Cardiac muscle cell (in vitro differentiated cells and primary cell): Measurements from ENCODE around the gene MANEA. TPM values are rescaled to one million over a fixed set of nuclear protein-coding genes. Genes with fewer than 3 reads are reported as not detected.
"Not testable (repeated sequence)": the region's sequence is repeated elsewhere in the genome, so short reads cannot be mapped to it uniquely, and the experiment has no call there.

Experiments
- DNase-seq, 2 donors: peaks; one replicate each; pipeline versions ENCODE4 v3.0.0 to v3.0.0-alpha.2; 2010 to 2017; ENCODE audit warnings: low read depth in 1 of 2, low spot score in 1 of 2
- H3K27ac ChIP-seq: fragments of 200-600 bp; sonication (generic); 2 replicates; pipeline ENCODE4 v1.5.1; 2016
- H3K27me3 ChIP-seq: fragments of 200-600 bp; sonication (generic); 2 replicates; pipeline ENCODE4 v1.6.0; 2016; ENCODE audit warnings: control low read depth
- H3K36me3 ChIP-seq: fragments of 200-600 bp; sonication (generic); 2 replicates; pipeline ENCODE4 v1.5.1; 2016; ENCODE audit warnings: control low read depth
- H3K4me1 ChIP-seq: fragments of 200-600 bp; sonication (generic); 2 replicates; pipeline ENCODE4 v1.8.1; 2017; ENCODE audit warnings: low read depth, mild to moderate bottlenecking, mixed run types
- H3K4me3 ChIP-seq: fragments of 200-600 bp; sonication (generic); 2 replicates; pipeline ENCODE4 v1.5.1; 2016; ENCODE audit warnings: mild to moderate bottlenecking
- H3K9me3 ChIP-seq: fragments of 200-600 bp; sonication (generic); 2 replicates; pipeline ENCODE4 v1.5.1; 2017; ENCODE audit warnings: low read depth, mild to moderate bottlenecking, control low read depth
- polyA plus RNA-seq: library from polyadenylated mRNA; unstranded; fragments of >200 nt; fragmentation: Nextera tagmentation; extraction: Ambion mirVana; gene quantifications from 2 replicates; pipeline ENCODE4 v1.2.1, GENCODE V29; 2016
- total RNA-seq: library from RNA; depleted of rRNA; stranded (reverse); fragments of >200 nt; gene quantifications from 2 replicates; pipeline ENCODE4 v1.2.3, GENCODE V29; 2016
- TF ChIP-seq, protein P1 (sequence below): IDR thresholded peaks from 2 replicates; pipeline ENCODE4 v1.5.1; 2012; ENCODE audit warnings: low read depth, mild to moderate bottlenecking, low read length

The MANEA gene
- total and polyA plus RNA-seq, 2 experiments from 2014 or later, result 7.3 to 8.8 TPM

DNA sequence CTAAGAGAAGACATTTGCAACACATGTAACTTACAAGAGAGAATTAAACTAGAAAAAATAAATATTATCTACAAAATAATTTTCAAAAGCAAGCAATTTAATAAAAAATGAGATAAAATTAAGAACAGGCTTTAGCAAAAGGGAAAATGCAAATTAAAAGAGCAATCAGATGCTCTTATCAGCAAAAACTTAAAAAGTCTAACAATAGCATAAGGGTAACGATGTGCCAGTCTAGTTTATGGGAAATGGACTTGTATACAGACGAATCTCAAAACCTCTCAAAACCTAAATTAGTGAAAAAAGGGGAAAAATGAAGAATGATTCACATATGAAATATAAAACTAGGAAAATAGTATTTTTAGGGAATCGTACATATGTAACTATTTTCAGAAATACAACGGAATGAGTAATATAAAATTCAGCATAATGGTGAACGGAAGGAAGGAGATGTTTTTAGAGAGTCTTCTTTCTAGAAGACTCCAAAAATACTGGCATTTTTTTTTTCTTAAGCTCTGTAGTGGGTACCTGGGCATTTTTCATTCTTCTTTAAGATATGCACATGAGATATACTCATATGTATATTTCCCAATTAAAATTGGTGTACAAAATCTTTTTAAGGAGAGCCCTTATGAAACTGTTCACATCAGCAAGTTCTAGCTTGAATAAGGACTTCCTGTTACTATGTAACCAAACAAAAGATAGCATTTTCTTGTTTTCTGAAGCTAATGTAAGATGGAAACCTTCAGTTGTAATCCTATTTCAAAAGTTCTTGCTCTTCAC, 927 bp upstream of the MANEA start:
- H3K4me3 ChIP-seq, result peak overlapping the region; percentile 66
- peak overlapping the region; percentile 96 for H3K27ac ChIP-seq
- H3K36me3 ChIP-seq, result no peaks in the 10 kb centered on the region
- H3K9me3 ChIP-seq, result no peaks in the 10 kb centered on the region
- peak in 1 of 2 donors; percentile 34 for DNase-seq
- H3K4me1 ChIP-seq, result peaks cover 18% of the 10 kb centered on the region
- no peaks in the 10 kb centered on the region for H3K27me3 ChIP-seq
- TF ChIP-seq, protein P1, sequence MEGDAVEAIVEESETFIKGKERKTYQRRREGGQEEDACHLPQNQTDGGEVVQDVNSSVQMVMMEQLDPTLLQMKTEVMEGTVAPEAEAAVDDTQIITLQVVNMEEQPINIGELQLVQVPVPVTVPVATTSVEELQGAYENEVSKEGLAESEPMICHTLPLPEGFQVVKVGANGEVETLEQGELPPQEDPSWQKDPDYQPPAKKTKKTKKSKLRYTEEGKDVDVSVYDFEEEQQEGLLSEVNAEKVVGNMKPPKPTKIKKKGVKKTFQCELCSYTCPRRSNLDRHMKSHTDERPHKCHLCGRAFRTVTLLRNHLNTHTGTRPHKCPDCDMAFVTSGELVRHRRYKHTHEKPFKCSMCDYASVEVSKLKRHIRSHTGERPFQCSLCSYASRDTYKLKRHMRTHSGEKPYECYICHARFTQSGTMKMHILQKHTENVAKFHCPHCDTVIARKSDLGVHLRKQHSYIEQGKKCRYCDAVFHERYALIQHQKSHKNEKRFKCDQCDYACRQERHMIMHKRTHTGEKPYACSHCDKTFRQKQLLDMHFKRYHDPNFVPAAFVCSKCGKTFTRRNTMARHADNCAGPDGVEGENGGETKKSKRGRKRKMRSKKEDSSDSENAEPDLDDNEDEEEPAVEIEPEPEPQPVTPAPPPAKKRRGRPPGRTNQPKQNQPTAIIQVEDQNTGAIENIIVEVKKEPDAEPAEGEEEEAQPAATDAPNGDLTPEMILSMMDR, result no peak

DNA sequence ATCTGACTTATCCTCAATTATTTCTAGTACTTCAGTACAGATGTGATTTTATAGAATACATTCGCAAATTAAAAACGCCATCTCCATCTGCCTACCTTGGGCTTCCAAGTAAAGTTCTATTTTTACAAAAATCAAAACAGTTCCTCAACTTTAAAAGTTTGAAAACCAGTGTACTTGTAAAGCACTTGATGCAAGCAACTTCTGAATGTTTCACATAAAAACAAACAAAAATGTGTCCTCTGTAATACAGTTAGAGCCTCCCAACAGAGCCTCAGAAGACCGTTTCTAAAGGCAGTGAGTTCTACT, 384 bp upstream of the MANEA start:
- Histone ChIP-seq H3K27me3 (no peaks in the 10 kb centered on the region), H3K36me3 (no peaks in the 10 kb centered on the region), H3K4me1 (peaks cover 18% of the 10 kb centered on the region), H3K4me3 (peak overlapping the region; percentile 66), H3K9me3 (no peaks in the 10 kb centered on the region), H3K27ac (peak overlapping the region; percentile 96)
- no peak for DNase-seq
- TF ChIP-seq, protein P1, result no peak

DNA sequence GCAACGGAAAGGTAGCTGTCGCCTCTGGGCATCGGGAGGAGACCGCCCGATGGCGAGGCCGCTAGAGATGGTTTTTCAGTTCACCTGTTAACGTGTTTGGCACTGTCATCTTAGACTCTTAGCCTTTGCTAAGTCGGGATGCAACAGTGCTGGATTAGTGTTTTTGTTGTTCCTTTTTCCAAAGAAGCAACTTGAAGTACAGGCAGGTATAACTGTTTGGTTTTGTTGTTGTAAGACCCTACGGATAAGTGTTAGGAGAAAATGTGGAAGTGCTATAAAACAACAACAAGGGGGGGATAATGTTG, 723 bp downstream of the MANEA start:
- Histone ChIP-seq H3K9me3 (no peaks in the 10 kb centered on the region), H3K4me3 (peak overlapping the region; percentile 66), H3K4me1 (peaks cover 18% of the 10 kb centered on the region), H3K27me3 (no peaks in the 10 kb centered on the region), H3K27ac (peak overlapping the region; percentile 96), H3K36me3 (no peaks in the 10 kb centered on the region)
- no peak for DNase-seq
- TF ChIP-seq, protein P1, result no peak

DNA sequence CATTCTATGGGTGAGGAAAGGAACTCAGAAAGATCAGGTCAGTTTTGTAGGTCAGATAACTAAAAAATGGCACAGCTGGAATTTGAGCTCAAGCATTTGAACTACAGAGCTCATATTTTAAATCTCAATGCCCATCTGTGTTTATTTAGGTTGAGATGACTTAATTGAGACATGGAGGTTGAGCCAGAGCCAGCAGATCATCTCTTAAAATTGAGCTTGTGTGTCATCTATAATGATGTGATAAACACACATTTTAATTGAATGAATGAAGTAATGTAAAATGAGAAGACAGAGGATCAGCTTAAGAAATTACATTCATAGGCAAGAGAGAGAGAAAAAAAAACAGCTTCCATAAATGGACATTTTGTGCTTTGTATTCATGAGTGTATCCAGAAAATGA, 3.7 kb downstream of the MANEA start:
- H3K4me3 ChIP-seq, result no peak overlapping the region
- no peaks in the 10 kb centered on the region for H3K27me3 ChIP-seq
- peaks cover 11% of the 10 kb centered on the region for H3K4me1 ChIP-seq
- H3K9me3 ChIP-seq, result no peaks in the 10 kb centered on the region
- no peak for DNase-seq
- H3K27ac ChIP-seq, result no peak overlapping the region
- TF ChIP-seq, protein P1, result no peak
- H3K36me3 ChIP-seq, result no peaks in the 10 kb centered on the region

DNA sequence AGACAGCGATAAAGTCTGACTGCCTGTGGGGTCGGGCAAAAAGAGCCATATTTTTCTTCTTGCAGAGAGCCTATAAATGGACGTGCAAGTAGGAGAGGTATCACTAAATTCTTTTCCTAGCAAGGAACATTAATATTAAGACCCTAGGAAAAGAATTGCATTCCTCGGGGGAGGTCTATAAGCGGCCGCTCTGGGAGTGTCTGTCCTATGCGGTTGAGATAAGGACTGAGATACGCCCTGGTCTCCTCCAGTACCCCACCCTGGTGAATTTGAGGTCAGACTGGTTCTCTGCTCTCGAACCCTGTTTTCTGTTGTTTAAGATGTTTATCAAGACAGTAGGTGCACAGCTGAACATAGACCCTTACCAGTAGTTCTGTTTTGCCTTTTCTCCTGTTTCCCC, 6.9 kb downstream of the MANEA start:
- H3K27ac ChIP-seq, H3K4me3 ChIP-seq, H3K4me1 ChIP-seq, DNase-seq, H3K9me3 ChIP-seq, H3K36me3 ChIP-seq, H3K27me3 ChIP-seq: not testable (repeated sequence)

DNA sequence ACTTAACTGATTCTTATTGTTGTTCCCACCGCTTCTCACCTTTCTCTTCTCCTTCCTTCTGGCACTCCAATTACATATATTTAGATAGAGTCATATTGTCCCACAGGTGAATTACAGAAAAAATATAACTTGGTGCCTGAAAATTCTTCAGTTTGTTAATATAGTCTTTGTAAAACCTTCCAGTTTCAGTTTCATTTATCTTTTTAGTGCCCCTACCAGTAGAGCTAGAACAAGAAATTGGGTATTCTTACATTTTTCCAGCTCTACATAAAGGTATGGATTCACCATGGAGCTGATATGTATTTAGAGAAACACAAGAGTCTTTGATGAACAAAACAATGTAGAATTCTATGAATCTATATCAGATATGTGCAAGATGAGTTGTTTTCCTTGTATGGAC, 10.7 kb downstream of the MANEA start:
- TF ChIP-seq, protein P1, result no peak
- no peak overlapping the region for H3K4me3 ChIP-seq
- no peaks in the 10 kb centered on the region for H3K9me3 ChIP-seq
- no peak overlapping the region for H3K27ac ChIP-seq
- H3K36me3 ChIP-seq, result no peaks in the 10 kb centered on the region
- no peak for DNase-seq
- no peaks in the 10 kb centered on the region for H3K4me1 ChIP-seq
- H3K27me3 ChIP-seq, result no peaks in the 10 kb centered on the region
